ENCODE results near the gene EXOC6. TPM values are rescaled to one million over a fixed set of nuclear protein-coding genes. Genes with fewer than 3 reads are reported as not detected.

EXOC6 gene
- polyA plus RNA-seq, 1 donor from 2014 or later = 26.3 TPM

DNA sequence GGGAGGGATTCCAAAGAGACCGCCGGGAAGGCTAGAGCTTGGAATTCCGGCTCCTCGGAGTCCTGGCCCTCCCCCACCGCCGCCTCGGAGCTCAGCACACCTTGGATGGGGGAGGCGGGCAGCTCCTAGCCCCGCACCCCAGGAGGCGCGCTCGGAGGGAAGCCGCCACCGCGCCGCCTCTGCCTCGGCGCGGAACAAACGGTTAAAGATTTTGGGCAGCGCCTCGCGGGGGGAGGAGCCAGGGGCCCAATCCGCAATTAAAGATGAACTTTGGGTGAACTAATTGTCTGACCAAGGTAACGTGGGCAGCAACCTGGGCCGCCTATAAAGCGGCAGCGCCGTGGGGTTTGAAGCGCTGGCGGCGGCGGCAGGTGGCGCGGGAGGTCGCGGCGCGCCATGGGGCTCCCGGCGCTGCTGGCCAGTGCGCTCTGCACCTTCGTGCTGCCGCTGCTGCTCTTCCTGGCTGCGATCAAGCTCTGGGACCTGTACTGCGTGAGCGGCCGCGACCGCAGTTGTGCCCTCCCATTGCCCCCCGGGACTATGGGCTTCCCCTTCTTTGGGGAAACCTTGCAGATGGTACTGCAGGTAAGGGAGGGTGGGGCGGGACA, 225.3 kb downstream of the EXOC6 start, which contains the start of gene CYP26A1:
TSS of gene CYP26A1 (plus strand) at position 355 of the 608 bp plus-strand sequence. CDS start at position 397, 42 bp downstream.
- TF ChIP-seq, protein P1, sequence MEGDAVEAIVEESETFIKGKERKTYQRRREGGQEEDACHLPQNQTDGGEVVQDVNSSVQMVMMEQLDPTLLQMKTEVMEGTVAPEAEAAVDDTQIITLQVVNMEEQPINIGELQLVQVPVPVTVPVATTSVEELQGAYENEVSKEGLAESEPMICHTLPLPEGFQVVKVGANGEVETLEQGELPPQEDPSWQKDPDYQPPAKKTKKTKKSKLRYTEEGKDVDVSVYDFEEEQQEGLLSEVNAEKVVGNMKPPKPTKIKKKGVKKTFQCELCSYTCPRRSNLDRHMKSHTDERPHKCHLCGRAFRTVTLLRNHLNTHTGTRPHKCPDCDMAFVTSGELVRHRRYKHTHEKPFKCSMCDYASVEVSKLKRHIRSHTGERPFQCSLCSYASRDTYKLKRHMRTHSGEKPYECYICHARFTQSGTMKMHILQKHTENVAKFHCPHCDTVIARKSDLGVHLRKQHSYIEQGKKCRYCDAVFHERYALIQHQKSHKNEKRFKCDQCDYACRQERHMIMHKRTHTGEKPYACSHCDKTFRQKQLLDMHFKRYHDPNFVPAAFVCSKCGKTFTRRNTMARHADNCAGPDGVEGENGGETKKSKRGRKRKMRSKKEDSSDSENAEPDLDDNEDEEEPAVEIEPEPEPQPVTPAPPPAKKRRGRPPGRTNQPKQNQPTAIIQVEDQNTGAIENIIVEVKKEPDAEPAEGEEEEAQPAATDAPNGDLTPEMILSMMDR (IDR thresholded peaks at IDR 0.05; ENCODE audit: poor library complexity, severe bottlenecking) = no peak
- TF ChIP-seq POLR2AphosphoS5 (IDR thresholded peaks at IDR 0.05) (peak; percentile 69), TAF1 (IDR thresholded peaks at IDR 0.05; ENCODE audit: low read depth) (no peak)
- Histone ChIP-seq H2AFZ (ENCODE audit: low read depth, low read length) (peak within 1 kb of the TSS; percentile 14), H3K36me3 (ENCODE audit: insufficient read depth, low read length) (no peaks in the 10 kb centered on the region), H3K9ac (ENCODE audit: low read length) (peak within 1 kb of the TSS; percentile 26), H3K27ac (ENCODE audit: low read length) (no peak within 1 kb of the TSS), H3K9me2 (ENCODE audit: insufficient read depth, low read length) (no peaks in the 10 kb centered on the region), H3K79me2 (replicated peaks; ENCODE audit: insufficient read depth, low read length) (no peaks in the 10 kb centered on the region), H3K9me3 (ENCODE audit: low read length) (no peaks in the 10 kb centered on the region), H3F3A (ENCODE audit: insufficient read depth, low read length, poor library complexity, severe bottlenecking) (no peaks in the 10 kb centered on the region), H4K20me1 (ENCODE audit: insufficient read depth) (no peaks in the 10 kb centered on the region), H3K4me3 (ENCODE audit: low read length) (peak within 1 kb of the TSS; percentile 80), H3K27me3 (ENCODE audit: insufficient read depth, low read depth, low read length) (peaks cover 100% of the 10 kb centered on the region), H3K4me2 (ENCODE audit: low read length) (peak within 1 kb of the TSS; percentile 94)

DNA sequence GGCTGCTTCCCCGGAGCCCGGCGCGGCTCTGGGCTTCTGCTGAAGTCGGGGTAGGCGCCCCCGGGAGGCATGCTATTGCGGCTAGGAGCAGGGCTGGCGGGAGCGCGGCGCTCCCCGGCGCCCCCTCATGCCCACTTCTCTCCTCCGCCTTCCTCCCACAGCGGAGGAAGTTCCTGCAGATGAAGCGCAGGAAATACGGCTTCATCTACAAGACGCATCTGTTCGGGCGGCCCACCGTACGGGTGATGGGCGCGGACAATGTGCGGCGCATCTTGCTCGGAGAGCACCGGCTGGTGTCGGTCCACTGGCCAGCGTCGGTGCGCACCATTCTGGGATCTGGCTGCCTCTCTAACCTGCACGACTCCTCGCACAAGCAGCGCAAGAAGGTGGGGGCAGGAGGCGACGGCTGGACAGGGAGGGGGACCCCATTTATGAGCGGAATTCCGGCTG, 225.9 kb downstream of the EXOC6 start:
- H3K9ac ChIP-seq (ENCODE audit: low read length) = peak overlapping the region; percentile 26
- H3K9me3 ChIP-seq (ENCODE audit: low read length) = no peaks in the 10 kb centered on the region
- H3K27ac ChIP-seq (ENCODE audit: low read length) = no peak overlapping the region
- peaks cover 94% of the 10 kb centered on the region for H3K27me3 ChIP-seq (ENCODE audit: insufficient read depth, low read depth, low read length)
- no peaks in the 10 kb centered on the region for H3K79me2 ChIP-seq (replicated peaks; ENCODE audit: insufficient read depth, low read length)
- no peak for TF ChIP-seq EP300 (conservative IDR thresholded peaks at IDR 0.05; ENCODE audit: poor library complexity, severe bottlenecking)
- TF ChIP-seq, protein P1 (IDR thresholded peaks at IDR 0.05; ENCODE audit: poor library complexity, severe bottlenecking) = peak; percentile 38
- peak; percentile 22 for TF ChIP-seq SMC3 (conservative IDR thresholded peaks at IDR 0.05; ENCODE audit: poor library complexity)
- H3F3A ChIP-seq (ENCODE audit: insufficient read depth, low read length, poor library complexity, severe bottlenecking) = no peaks in the 10 kb centered on the region
- H3K36me3 ChIP-seq (ENCODE audit: insufficient read depth, low read length) = no peaks in the 10 kb centered on the region
- no peaks in the 10 kb centered on the region for H3K9me2 ChIP-seq (ENCODE audit: insufficient read depth, low read length)
- no peaks in the 10 kb centered on the region for H4K20me1 ChIP-seq (ENCODE audit: insufficient read depth)
- H3K4me2 ChIP-seq (ENCODE audit: low read length) = peak overlapping the region; percentile 94
- peak overlapping the region; percentile 14 for H2AFZ ChIP-seq (ENCODE audit: low read depth, low read length)
- peak overlapping the region; percentile 80 for H3K4me3 ChIP-seq (ENCODE audit: low read length)

DNA sequence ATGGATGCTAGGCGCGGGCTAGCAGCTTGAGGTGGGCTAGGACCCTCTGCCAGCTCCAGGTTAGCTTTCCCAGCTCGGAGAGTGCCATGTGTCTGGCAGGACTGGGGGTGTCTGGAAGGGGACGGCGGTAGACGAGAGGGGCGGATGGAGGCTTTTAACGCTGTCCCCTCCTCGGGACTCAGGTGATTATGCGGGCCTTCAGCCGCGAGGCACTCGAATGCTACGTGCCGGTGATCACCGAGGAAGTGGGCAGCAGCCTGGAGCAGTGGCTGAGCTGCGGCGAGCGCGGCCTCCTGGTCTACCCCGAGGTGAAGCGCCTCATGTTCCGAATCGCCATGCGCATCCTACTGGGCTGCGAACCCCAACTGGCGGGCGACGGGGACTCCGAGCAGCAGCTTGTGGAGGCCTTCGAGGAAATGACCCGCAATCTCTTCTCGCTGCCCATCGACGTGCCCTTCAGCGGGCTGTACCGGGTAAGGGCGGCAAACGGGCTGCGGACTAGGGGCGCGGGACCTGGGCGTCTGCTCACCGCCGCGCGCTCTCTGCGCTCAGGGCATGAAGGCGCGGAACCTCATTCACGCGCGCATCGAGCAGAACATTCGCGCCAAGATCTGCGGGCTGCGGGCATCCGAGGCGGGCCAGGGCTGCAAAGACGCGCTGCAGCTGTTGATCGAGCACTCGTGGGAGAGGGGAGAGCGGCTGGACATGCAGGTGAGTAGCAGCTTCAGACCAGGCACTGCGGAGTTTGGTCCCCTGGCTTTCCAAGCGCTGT, 226.5 kb downstream of the EXOC6 start:
- peak overlapping the region; percentile 14 for H2AFZ ChIP-seq (ENCODE audit: low read depth, low read length)

More for the DNA sequence above, 226.5 kb downstream of the EXOC6 start:
- H3K9me3 ChIP-seq (ENCODE audit: low read length) = no peaks in the 10 kb centered on the region
- peak overlapping the region; percentile 94 for H3K4me2 ChIP-seq (ENCODE audit: low read length)
- peak; percentile 60 for TF ChIP-seq EZH2 (IDR thresholded peaks at IDR 0.05; ENCODE audit: borderline replicate concordance, insufficient read depth, low read length, poor library complexity, severe bottlenecking)
- TF ChIP-seq, protein P2, sequence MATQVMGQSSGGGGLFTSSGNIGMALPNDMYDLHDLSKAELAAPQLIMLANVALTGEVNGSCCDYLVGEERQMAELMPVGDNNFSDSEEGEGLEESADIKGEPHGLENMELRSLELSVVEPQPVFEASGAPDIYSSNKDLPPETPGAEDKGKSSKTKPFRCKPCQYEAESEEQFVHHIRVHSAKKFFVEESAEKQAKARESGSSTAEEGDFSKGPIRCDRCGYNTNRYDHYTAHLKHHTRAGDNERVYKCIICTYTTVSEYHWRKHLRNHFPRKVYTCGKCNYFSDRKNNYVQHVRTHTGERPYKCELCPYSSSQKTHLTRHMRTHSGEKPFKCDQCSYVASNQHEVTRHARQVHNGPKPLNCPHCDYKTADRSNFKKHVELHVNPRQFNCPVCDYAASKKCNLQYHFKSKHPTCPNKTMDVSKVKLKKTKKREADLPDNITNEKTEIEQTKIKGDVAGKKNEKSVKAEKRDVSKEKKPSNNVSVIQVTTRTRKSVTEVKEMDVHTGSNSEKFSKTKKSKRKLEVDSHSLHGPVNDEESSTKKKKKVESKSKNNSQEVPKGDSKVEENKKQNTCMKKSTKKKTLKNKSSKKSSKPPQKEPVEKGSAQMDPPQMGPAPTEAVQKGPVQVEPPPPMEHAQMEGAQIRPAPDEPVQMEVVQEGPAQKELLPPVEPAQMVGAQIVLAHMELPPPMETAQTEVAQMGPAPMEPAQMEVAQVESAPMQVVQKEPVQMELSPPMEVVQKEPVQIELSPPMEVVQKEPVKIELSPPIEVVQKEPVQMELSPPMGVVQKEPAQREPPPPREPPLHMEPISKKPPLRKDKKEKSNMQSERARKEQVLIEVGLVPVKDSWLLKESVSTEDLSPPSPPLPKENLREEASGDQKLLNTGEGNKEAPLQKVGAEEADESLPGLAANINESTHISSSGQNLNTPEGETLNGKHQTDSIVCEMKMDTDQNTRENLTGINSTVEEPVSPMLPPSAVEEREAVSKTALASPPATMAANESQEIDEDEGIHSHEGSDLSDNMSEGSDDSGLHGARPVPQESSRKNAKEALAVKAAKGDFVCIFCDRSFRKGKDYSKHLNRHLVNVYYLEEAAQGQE (IDR thresholded peaks at IDR 0.05; ENCODE audit: borderline replicate concordance) = no peak
- peak overlapping the region; percentile 80 for H3K4me3 ChIP-seq (ENCODE audit: low read length)
- no peaks in the 10 kb centered on the region for H4K20me1 ChIP-seq (ENCODE audit: insufficient read depth)
- peak overlapping the region; percentile 26 for H3K9ac ChIP-seq (ENCODE audit: low read length)
- no peak overlapping the region for H3K27ac ChIP-seq (ENCODE audit: low read length)
- no peaks in the 10 kb centered on the region for H3K9me2 ChIP-seq (ENCODE audit: insufficient read depth, low read length)
- no peaks in the 10 kb centered on the region for H3K36me3 ChIP-seq (ENCODE audit: insufficient read depth, low read length)
- H3K27me3 ChIP-seq (ENCODE audit: insufficient read depth, low read depth, low read length) = peaks cover 92% of the 10 kb centered on the region
- H3F3A ChIP-seq (ENCODE audit: insufficient read depth, low read length, poor library complexity, severe bottlenecking) = no peaks in the 10 kb centered on the region
- no peaks in the 10 kb centered on the region for H3K79me2 ChIP-seq (replicated peaks; ENCODE audit: insufficient read depth, low read length)

Measured in neural cell (in vitro differentiated cells).